D721Med (cell line): ENCODE data around the gene GSE1.
"Not testable (repeated sequence)": the region's sequence is repeated elsewhere in the genome, so short reads cannot be mapped to it uniquely, and the experiment has no call there.

Experiments used
- DNase-seq: peaks from one replicate; pipeline ENCODE4 v3.0.0; 2011; ENCODE audit warnings: low spot score; ENCODE audit not compliant: insufficient read length
- FAIRE-seq: peaks from 2 replicates; lab custom pipeline; 2011; peaks lifted over from hg19 to GRCh38; lab: Jason Lieb, UNC
- CTCF ChIP-seq: IDR thresholded peaks from 2 replicates; pipeline ENCODE4 v1.5.1; 2012; ENCODE audit warnings: mild to moderate bottlenecking, control low read depth; ENCODE audit not compliant: insufficient read depth; ENCODE audit errors: missing control alignments

Gene GSE1

GRCh38 chr16:85587762-85588556, 25.2 kb upstream of the GSE1 start:
- TF ChIP-seq CTCF, result no peak
- no peak for FAIRE-seq
- DNase-seq, result no peak

GRCh38 chr16:85588562-85589503, 24.3 kb upstream of the GSE1 start:
- no peak for FAIRE-seq
- TF ChIP-seq CTCF, result no peak
- DNase-seq, result no peak

GRCh38 chr16:85589688-85590505, 23.2 kb upstream of the GSE1 start:
- no peak for TF ChIP-seq CTCF
- FAIRE-seq (no peak), DNase-seq (no peak)

- TF ChIP-seq CTCF, result no peak
- FAIRE-seq (no peak), DNase-seq (no peak)
Observed at GRCh38 chr16:85590506-85590832, 22.7 kb upstream of the GSE1 start.

GRCh38 chr16:85591381-85591780, 21.7 kb upstream of the GSE1 start:
- no peak for DNase-seq
- no peak for TF ChIP-seq CTCF
- no peak for FAIRE-seq

GRCh38 chr16:85592277-85592676, 20.8 kb upstream of the GSE1 start:
- DNase-seq, FAIRE-seq: not testable (repeated sequence)
